HL-60 (cell line): ENCODE data around the gene KRT71.
"Not testable (repeated sequence)": the region's sequence is repeated elsewhere in the genome, so short reads cannot be mapped to it uniquely, and the experiment has no call there.

Experiments
- POLR2AphosphoS5 ChIP-seq: IDR thresholded peaks from 2 replicates; pipeline ENCODE4 v1.6.1; 2012; ENCODE audit warnings: low read depth
- TF ChIP-seq, protein P1 (sequence below): IDR thresholded peaks from one replicate; pipeline ENCODE4 v1.5.1; 2011; ENCODE audit warnings: low read length, control low read depth, inconsistent platforms; ENCODE audit not compliant: insufficient read depth

DNA sequence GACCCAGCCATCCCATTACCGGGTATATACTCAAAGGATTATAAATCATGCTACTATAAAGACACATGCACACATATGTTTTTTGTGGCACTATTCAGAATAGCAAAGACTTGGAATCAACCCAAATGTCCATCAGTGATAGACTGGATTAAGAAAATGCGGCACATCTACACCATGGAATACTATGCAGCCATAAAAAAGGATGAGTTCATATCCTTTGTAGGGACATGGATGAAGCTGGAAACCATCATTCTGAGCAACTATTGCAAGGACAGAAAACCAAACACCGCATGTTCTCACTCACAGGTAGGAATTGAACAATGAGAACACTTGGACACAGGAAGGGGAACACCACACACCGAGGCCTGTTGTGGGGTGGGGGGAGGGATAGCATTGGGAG is 41.3 kb upstream of the KRT71 start:
- TF ChIP-seq, protein P1, sequence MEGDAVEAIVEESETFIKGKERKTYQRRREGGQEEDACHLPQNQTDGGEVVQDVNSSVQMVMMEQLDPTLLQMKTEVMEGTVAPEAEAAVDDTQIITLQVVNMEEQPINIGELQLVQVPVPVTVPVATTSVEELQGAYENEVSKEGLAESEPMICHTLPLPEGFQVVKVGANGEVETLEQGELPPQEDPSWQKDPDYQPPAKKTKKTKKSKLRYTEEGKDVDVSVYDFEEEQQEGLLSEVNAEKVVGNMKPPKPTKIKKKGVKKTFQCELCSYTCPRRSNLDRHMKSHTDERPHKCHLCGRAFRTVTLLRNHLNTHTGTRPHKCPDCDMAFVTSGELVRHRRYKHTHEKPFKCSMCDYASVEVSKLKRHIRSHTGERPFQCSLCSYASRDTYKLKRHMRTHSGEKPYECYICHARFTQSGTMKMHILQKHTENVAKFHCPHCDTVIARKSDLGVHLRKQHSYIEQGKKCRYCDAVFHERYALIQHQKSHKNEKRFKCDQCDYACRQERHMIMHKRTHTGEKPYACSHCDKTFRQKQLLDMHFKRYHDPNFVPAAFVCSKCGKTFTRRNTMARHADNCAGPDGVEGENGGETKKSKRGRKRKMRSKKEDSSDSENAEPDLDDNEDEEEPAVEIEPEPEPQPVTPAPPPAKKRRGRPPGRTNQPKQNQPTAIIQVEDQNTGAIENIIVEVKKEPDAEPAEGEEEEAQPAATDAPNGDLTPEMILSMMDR, result not testable (repeated sequence)
- TF ChIP-seq POLR2AphosphoS5, result not testable (repeated sequence)
